ENCODE measurements around the gene CABLES1.

GRCh38 chr18:23121133-23121532 lies 14.2 kb upstream of the CABLES1 start:
- TF ChIP-seq POLR2A (IDR thresholded peaks at IDR 0.05) (no peak), CTCF (IDR thresholded peaks at IDR 0.05) (no peak)

Data from uterus (tissue), 2 donors.